Mucosa of descending colon (tissue), 3 donors: Measurements from ENCODE around the gene MAG. TPM values are rescaled to one million over a fixed set of nuclear protein-coding genes. Genes with fewer than 3 reads are reported as not detected.

ENCODE experiments used
- ATAC-seq: fragments of 200-7000 bp; cut with Tn5 transposase; one replicate; pipeline ENCODE4 v1.9.1; 2020; ENCODE audit warnings: mild to moderate bottlenecking, moderate library complexity
- DNase-seq, 3 donors: peaks; one replicate each; pipeline ENCODE4 v3.0.0-alpha.2; 2020
- H3K36me3 ChIP-seq: fragments of 200-600 bp; one replicate; pipeline ENCODE4 v1.8.0; 2021; ENCODE audit warnings: low read depth, mild to moderate bottlenecking
- H3K4me1 ChIP-seq: fragments of 200-600 bp; one replicate; pipeline ENCODE4 v1.8.0; 2021; ENCODE audit warnings: low read depth, mild to moderate bottlenecking
- H3K4me3 ChIP-seq: fragments of 200-600 bp; one replicate; pipeline ENCODE4 v1.8.0; 2021; ENCODE audit warnings: mild to moderate bottlenecking
- H3K9me3 ChIP-seq: fragments of 200-600 bp; one replicate; pipeline ENCODE4 v1.8.0; 2021; ENCODE audit warnings: mild to moderate bottlenecking
- intact Hi-C, 2 donors: fragments of 100-400 bp; cut with DNase I in 1 of 2; cut with micrococcal nuclease in 1 of 2; formaldehyde crosslinking; loops; one replicate each; pipeline versions ENCODE4 v1.11.0 to v1.11.1; 2022; cut with DNase I, micrococcal nuclease
- total RNA-seq, 3 donors: library from RNA; stranded (reverse); fragmentation: NEBNext Ultra II Directional in 2 of 3; extraction: Animal tissue kit (Norgen Biotek cat#: 25700) in 2 of 3; gene quantifications; one replicate each; pipeline versions ENCODE4 v1.2.1 to v1.2.4, GENCODE V29; 2021 to 2023
- TF ChIP-seq, protein P1 (sequence below): fragments of 200-600 bp; IDR thresholded peaks from one replicate; pipeline ENCODE4 v1.8.0; 2022; ENCODE audit warnings: antibody characterized with exemption, mild to moderate bottlenecking
- donor health status: DM: no; HTN: no; CAD: no; lungs with moderate emphysema.
- donor health status: DM: no; HTN: no; CAD: no.
- donor health status: DM: no; HTN: yes; CAD: no.

The MAG gene
- total RNA-seq, 3 donors from 2014 or later, result 0.80 TPM; not detected in 2

DNA sequence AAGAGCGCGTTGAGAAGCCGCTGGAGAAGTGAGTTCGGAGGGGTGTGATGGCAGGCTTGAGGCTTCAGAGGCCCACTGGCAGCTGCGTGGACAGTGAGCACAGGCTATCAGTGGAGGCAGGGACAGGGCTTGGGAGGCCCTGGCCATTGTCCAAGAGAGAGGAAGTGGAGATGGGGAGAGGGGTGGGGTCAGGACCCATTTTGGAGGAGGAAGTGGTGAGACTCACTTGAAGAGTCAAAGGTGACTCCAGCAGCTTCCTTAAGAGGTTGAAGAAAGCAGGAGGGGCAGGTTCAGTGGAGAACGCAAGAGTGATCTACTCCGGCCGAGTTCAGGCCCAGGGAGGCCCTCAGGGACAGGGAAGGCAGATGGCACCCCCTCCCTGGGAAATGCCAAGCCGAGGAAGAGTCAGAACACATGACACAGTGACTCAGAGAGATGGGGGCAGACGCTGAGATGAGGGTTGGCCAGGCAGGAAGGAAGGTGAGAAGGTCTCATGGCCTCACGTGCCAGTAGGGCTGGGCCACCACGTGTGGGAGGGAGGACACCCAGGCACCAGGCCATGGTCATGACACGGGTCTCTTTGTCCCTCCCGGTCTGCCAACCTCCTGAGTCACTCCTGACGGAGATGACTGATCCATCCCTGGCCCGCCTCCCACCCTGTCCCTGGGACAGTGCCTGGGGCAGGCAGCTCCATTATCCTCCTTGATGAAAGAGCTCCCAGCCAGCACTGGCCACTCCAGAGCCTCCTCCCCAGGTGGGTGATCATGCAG lies 26.9 kb downstream of the MAG start:
- DNase-seq (peak in 2 of 3 donors; percentile 15 to 74), ATAC-seq (peak; percentile 45)
- TF ChIP-seq, protein P1, sequence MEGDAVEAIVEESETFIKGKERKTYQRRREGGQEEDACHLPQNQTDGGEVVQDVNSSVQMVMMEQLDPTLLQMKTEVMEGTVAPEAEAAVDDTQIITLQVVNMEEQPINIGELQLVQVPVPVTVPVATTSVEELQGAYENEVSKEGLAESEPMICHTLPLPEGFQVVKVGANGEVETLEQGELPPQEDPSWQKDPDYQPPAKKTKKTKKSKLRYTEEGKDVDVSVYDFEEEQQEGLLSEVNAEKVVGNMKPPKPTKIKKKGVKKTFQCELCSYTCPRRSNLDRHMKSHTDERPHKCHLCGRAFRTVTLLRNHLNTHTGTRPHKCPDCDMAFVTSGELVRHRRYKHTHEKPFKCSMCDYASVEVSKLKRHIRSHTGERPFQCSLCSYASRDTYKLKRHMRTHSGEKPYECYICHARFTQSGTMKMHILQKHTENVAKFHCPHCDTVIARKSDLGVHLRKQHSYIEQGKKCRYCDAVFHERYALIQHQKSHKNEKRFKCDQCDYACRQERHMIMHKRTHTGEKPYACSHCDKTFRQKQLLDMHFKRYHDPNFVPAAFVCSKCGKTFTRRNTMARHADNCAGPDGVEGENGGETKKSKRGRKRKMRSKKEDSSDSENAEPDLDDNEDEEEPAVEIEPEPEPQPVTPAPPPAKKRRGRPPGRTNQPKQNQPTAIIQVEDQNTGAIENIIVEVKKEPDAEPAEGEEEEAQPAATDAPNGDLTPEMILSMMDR, result no peak
- no peak overlapping the region for H3K4me3 ChIP-seq
- no peaks in the 10 kb centered on the region for H3K4me1 ChIP-seq
- intact Hi-C loops, result no loop called here
- no peaks in the 10 kb centered on the region for H3K36me3 ChIP-seq
- H3K9me3 ChIP-seq, result no peaks in the 10 kb centered on the region

- H3K36me3 ChIP-seq, result no peaks in the 10 kb centered on the region
- H3K4me1 ChIP-seq, result no peaks in the 10 kb centered on the region
- TF ChIP-seq, protein P1, result no peak
- no peaks in the 10 kb centered on the region for H3K9me3 ChIP-seq
- intact Hi-C loops, result no loop called here
- DNase-seq (peak in 1 of 3 donors; percentile 17), ATAC-seq (peak; percentile 13)
- no peak overlapping the region for H3K4me3 ChIP-seq
Measured at GRCh38 chr19:35320065-35320713, 28.2 kb downstream of the MAG start.

DNA sequence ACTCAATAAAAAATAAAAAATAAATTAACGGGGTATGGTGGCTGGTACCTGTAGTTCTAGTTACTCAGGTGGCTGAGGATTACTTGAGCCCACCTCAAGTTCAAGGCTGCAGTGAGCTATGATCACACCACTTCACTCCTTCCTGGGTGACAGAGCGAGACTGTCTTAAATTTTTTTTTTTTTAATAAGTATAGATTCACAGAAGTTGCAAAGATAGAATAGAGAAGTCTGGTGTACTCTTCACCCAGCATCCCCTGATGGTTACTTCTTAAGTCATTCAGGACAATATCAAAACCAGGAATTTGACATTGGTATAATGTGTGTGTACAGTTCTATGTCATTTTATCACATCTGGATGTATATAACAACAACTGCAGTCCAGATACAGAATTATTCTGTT lies 29.3 kb downstream of the MAG start:
- TF ChIP-seq, protein P1, result no peak

DNA sequence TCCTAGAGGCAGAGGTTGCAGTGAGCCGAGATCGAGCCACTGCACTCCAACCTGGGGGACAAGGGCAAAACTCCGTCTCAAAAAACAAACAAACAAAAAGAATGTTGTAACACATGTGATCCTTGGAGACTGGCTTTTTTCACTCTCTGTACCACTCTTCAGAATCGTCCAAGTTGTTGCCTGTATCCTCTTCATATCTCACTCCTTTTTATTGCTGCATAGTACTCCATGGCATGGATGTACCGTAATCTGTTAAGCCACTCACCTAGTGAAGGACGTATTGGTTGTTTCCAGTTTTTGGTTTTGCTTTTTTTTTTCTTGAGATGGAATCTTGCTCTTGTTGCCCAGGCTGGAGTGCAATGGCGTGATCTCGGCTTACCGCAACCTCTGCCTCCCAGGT lies 30.1 kb downstream of the MAG start:
- H3K36me3 ChIP-seq, result no peaks in the 10 kb centered on the region
- intact Hi-C loops, result no loop called here
- DNase-seq (peak in 1 of 3 donors; percentile 2), ATAC-seq (no peak)
- H3K9me3 ChIP-seq, result no peaks in the 10 kb centered on the region
- no peaks in the 10 kb centered on the region for H3K4me1 ChIP-seq
- TF ChIP-seq, protein P1, result no peak
- H3K4me3 ChIP-seq, result no peak overlapping the region

More for the DNA sequence above, 29.3 kb downstream of the MAG start:
- Histone ChIP-seq H3K4me1 (no peaks in the 10 kb centered on the region), H3K36me3 (no peaks in the 10 kb centered on the region), H3K4me3 (no peak overlapping the region), H3K9me3 (no peaks in the 10 kb centered on the region)
- intact Hi-C loops, result no loop called here
- DNase-seq (no peak), ATAC-seq (no peak)

GRCh38 chr19:35327642-35328041 lies 35.7 kb downstream of the MAG start:
- intact Hi-C loops, result no loop called here
- Histone ChIP-seq H3K4me1 (no peaks in the 10 kb centered on the region), H3K36me3 (no peaks in the 10 kb centered on the region), H3K9me3 (no peaks in the 10 kb centered on the region), H3K4me3 (no peak overlapping the region)
- ATAC-seq (no peak), DNase-seq (no peak)
- TF ChIP-seq, protein P1, result no peak
